ENCODE measurements around the gene HS3ST3A1. TPM values are rescaled to one million over a fixed set of nuclear protein-coding genes. Genes with fewer than 3 reads are reported as not detected.
"Not testable (repeated sequence)": the region's sequence is repeated elsewhere in the genome, so short reads cannot be mapped to it uniquely, and the experiment has no call there.

Gene HS3ST3A1
- total and polyA plus RNA-seq, 9 donors, result 2.2 to 41.4 (median 10.7) TPM

DNA sequence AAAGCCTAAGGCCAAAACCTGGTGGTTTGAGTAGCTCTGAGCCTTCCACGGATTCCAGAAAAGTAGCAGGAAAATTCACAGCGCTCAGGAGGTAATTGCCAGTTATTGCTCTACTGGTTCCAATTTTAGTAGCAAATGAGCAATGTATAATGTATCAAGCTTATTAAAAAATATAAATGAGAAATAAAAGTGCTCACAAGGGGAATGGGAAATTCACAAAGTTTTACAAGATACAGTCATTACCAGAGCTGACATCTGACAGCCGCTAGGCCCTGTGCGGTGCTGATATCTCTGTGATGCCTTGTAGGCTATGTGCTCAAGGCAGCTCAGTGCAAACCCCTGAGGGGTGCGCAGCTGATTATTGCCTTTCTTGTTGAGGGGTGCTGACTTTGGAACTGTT lies 47.5 kb downstream of the HS3ST3A1 start:
- Histone ChIP-seq H3K27ac (no peak overlapping the region), H3K4me3 (no peak overlapping the region), H3K4me1 (ENCODE audit: insufficient read depth) (no peaks in the 10 kb centered on the region), H3K27me3 (no peaks in the 10 kb centered on the region), H3K36me3 (no peaks in the 10 kb centered on the region), H3K9me3 (no peaks in the 10 kb centered on the region)
- intact Hi-C loops (cut with DNase I), result no loop called here
- TF ChIP-seq POLR2A (IDR thresholded peaks at IDR 0.05) (no peak), EP300 (IDR thresholded peaks at IDR 0.05) (no peak)
- TF ChIP-seq, protein P1, sequence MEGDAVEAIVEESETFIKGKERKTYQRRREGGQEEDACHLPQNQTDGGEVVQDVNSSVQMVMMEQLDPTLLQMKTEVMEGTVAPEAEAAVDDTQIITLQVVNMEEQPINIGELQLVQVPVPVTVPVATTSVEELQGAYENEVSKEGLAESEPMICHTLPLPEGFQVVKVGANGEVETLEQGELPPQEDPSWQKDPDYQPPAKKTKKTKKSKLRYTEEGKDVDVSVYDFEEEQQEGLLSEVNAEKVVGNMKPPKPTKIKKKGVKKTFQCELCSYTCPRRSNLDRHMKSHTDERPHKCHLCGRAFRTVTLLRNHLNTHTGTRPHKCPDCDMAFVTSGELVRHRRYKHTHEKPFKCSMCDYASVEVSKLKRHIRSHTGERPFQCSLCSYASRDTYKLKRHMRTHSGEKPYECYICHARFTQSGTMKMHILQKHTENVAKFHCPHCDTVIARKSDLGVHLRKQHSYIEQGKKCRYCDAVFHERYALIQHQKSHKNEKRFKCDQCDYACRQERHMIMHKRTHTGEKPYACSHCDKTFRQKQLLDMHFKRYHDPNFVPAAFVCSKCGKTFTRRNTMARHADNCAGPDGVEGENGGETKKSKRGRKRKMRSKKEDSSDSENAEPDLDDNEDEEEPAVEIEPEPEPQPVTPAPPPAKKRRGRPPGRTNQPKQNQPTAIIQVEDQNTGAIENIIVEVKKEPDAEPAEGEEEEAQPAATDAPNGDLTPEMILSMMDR (IDR thresholded peaks at IDR 0.05), result no peak
- 91 to 94% (median 92%) methylated on average over 5 of the region's 5 CpGs for WGBS, 3 donors
- DNase-seq, result no peak

DNA sequence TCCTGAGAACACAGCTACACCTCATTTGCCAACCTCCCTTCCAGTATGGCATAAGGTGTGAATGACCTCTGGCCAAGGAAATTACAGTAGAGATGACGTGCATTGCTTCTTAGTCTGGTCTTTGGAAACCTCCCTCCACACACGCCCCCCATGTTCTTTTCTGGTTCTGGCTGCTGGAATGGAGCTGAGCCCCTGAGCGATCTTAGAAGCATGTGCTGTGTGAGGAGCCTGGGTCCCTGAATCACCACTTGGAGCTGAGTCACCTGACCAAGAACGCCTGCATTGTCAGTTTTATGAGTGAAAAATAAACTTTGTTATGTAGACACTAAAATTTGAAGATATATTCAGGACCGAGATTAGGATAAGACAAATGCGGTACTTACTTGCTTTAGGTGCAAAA lies 51.4 kb downstream of the HS3ST3A1 start:
- Histone ChIP-seq H3K27ac (no peak overlapping the region), H3K9me3 (no peaks in the 10 kb centered on the region), H3K27me3 (no peaks in the 10 kb centered on the region), H3K36me3 (no peaks in the 10 kb centered on the region), H3K4me1 (ENCODE audit: insufficient read depth) (no peaks in the 10 kb centered on the region), H3K4me3 (no peak overlapping the region)
- DNase-seq, result no peak
- TF ChIP-seq, protein P1 (IDR thresholded peaks at IDR 0.05), result no peak
- TF ChIP-seq POLR2A (IDR thresholded peaks at IDR 0.05) (no peak), EP300 (IDR thresholded peaks at IDR 0.05) (no peak)
- 91 to 94% (median 92%) methylated on average over 6 of the region's 6 CpGs for WGBS, 3 donors
- intact Hi-C loops (cut with DNase I), result no loop called here

DNA sequence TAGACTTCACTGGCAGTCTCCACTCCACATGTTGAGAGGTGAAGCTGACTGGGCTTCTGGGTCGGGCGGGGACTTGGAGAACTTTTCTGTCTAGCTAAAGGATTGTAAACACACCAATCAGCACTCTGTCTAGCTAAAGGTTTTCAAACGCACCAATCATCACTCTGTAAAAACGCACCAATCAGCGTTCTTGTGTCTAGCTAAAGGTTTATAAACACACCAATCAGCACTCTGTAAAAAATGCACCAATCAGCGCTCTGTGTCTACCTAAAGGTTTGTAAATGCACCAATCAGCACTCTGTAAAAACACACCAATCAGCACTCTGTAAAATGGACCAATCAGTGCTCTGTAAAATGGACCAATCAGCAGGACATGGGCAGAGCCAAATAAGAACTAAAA lies 53.2 kb downstream of the HS3ST3A1 start:
- WGBS, 3 donors, result 86 to 90% (median 88%) methylated on average over 6 of the region's 6 CpGs
- intact Hi-C loops (cut with DNase I); H3K9me3 ChIP-seq; DNase-seq; H3K4me1 ChIP-seq (ENCODE audit: insufficient read depth); H3K4me3 ChIP-seq; H3K27ac ChIP-seq; H3K36me3 ChIP-seq; H3K27me3 ChIP-seq: not testable (repeated sequence)

DNA sequence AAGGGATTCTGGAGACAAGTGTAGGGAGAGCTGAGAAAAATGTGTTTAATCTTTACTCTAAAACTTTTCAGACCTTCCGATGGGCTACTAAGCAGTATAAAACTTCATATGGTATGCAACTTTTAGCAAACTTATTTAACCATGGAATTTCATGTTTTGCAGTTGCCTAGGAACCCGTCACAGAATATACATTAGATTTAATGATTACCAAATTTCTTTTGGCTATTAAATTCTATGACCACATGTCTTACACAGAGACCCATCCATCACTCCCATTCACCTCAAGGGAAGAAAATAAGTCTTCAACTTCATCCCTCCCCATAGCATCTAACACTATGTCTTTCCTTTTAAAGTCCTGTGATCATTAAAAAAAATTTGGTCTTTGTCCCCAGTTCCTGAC lies 54.9 kb downstream of the HS3ST3A1 start:
- TF ChIP-seq POLR2A (IDR thresholded peaks at IDR 0.05), result no peak
- TF ChIP-seq EP300 (IDR thresholded peaks at IDR 0.05), result no peak
- TF ChIP-seq, protein P1 (IDR thresholded peaks at IDR 0.05), result no peak
- H3K27ac ChIP-seq, result no peak overlapping the region
- no peaks in the 10 kb centered on the region for H3K36me3 ChIP-seq
- no peaks in the 10 kb centered on the region for H3K4me1 ChIP-seq (ENCODE audit: insufficient read depth)
- 93 to 94% (median 94%) methylated on average over 2 of the region's 2 CpGs for WGBS, 3 donors
- no peak overlapping the region for H3K4me3 ChIP-seq
- no peak for DNase-seq
- no peaks in the 10 kb centered on the region for H3K9me3 ChIP-seq
- intact Hi-C loops (cut with DNase I), result no loop called here
- no peaks in the 10 kb centered on the region for H3K27me3 ChIP-seq

DNA sequence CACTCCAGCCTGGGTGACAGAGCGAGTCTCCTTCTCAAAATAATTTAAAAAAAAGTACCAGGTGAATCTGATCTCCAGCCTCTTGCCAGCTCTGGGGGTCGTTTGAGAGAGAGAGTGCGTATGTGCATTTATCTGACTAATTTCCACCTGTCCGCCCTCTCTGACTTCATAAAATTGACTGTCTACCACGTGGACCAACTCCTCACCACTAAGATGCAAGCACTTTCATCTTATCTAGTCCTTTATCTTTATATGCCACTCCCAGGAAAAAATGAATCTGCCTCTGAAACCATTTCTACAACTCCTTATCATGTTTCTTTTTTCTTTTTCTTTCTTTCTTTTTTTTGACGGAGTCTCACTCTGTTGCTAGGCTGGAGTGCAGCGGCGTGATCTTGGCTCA lies 55.8 kb downstream of the HS3ST3A1 start:
- TF ChIP-seq, protein P1 (IDR thresholded peaks at IDR 0.05), result no peak
- TF ChIP-seq POLR2A (IDR thresholded peaks at IDR 0.05) (no peak), EP300 (IDR thresholded peaks at IDR 0.05) (no peak)
- H3K9me3 ChIP-seq, result no peaks in the 10 kb centered on the region
- no peaks in the 10 kb centered on the region for H3K27me3 ChIP-seq
- 58 to 70% (median 60%) methylated on average over 8 of the region's 8 CpGs for WGBS, 3 donors
- DNase-seq, result no peak
- H3K4me1 ChIP-seq (ENCODE audit: insufficient read depth), result no peaks in the 10 kb centered on the region
- H3K4me3 ChIP-seq, result no peak overlapping the region
- intact Hi-C loops (cut with DNase I), result no loop called here
- no peaks in the 10 kb centered on the region for H3K36me3 ChIP-seq
- no peak overlapping the region for H3K27ac ChIP-seq
